H1 (cell line): Measurements from ENCODE around the gene ADPRHL1. TPM values are rescaled to one million over a fixed set of nuclear protein-coding genes. Genes with fewer than 3 reads are reported as not detected.

ENCODE experiments used
- CTCF ChIA-PET: fragments of 300-600 bp; sonication (Branson Sonifier 250); formaldehyde crosslinking; loops from one replicate; lab custom pipeline; 2021; ENCODE audit not compliant: partially characterized antibody; lab: Charles Lee
- POLR2A ChIA-PET: fragments of 300-600 bp; sonication (Branson Sonifier 250); formaldehyde crosslinking; loops from one replicate; lab custom pipeline; 2021; ENCODE audit warnings: inconsistent platforms; ENCODE audit not compliant: partially characterized antibody; lab: Charles Lee
- DNase-seq, 2 experiments: peaks; one replicate each; pipeline versions ENCODE4 v3.0.0 to v3.0.0-alpha.2; 2010 to 2022; ENCODE audit warnings: low spot score in 2 of 2, low read depth in 1 of 2, mixed read lengths in 1 of 2
- FAIRE-seq: peaks from 2 replicates; lab custom pipeline; 2011; peaks lifted over from hg19 to GRCh38; lab: Jason Lieb, UNC
- H2AFZ ChIP-seq: 2 replicates; pipeline ENCODE4 v1.8.1; 2012; ENCODE audit warnings: low read length, inconsistent platforms
- H2AK5ac ChIP-seq: 2 replicates; pipeline ENCODE4 v1.6.1; 2013; ENCODE audit warnings: low read depth, low read length
- H2BK120ac ChIP-seq: replicated peaks from 2 replicates; pipeline ENCODE3; 2013; ENCODE audit warnings: low read depth, low read length, inconsistent platforms
- H2BK12ac ChIP-seq: 2 replicates; pipeline ENCODE4 v1.6.1; 2013; ENCODE audit warnings: low read depth, low read length
- H2BK15ac ChIP-seq: 2 replicates; pipeline ENCODE4 v1.6.1; 2013; ENCODE audit warnings: low read length
- H2BK20ac ChIP-seq: 2 replicates; pipeline ENCODE4 v1.6.1; 2013; ENCODE audit warnings: low read length
- H2BK5ac ChIP-seq: 2 replicates; pipeline ENCODE4 v1.6.1; 2013; ENCODE audit warnings: low read depth, low read length
- H3K14ac ChIP-seq: 2 replicates; pipeline ENCODE4 v1.6.1; 2013; ENCODE audit warnings: inconsistent platforms; ENCODE audit not compliant: insufficient read length
- H3K18ac ChIP-seq: 2 replicates; pipeline ENCODE4 v1.6.1; 2013; ENCODE audit warnings: low read length; ENCODE audit errors: extremely low read depth
- H3K23ac ChIP-seq: 2 replicates; pipeline ENCODE4 v1.6.1; 2013; ENCODE audit warnings: inconsistent platforms; ENCODE audit not compliant: insufficient read length
- H3K23me2 ChIP-seq: 2 replicates; pipeline ENCODE4 v1.6.1; 2013; ENCODE audit warnings: low read depth, low read length
- H3K27ac ChIP-seq: 2 replicates; pipeline ENCODE4 v1.6.1; 2011; ENCODE audit warnings: low read depth, low read length, inconsistent platforms
- H3K27me3 ChIP-seq, 4 experiments: replicated peaks in 1 of 4; 1 replicate in 1 of 4; 2 replicates in 3 of 4; pipeline versions ENCODE4 v1.6.1 to v1.8.1; 2011 to 2013; ENCODE audit warnings: low read length in 3 of 4, mild to moderate bottlenecking in 3 of 4, inconsistent platforms in 2 of 4, mixed read lengths in 2 of 4, moderate library complexity in 1 of 4; ENCODE audit not compliant: control insufficient read depth in 3 of 4, insufficient read depth in 3 of 4; ENCODE audit errors: extremely low read depth in 1 of 4
- H3K36me3 ChIP-seq, 4 experiments: 2 replicates each; pipeline versions ENCODE4 v1.6.1 to v1.8.1; 2011 to 2013; ENCODE audit warnings: mild to moderate bottlenecking in 4 of 4, low read length in 3 of 4, moderate library complexity in 2 of 4, control low read depth in 1 of 4, inconsistent platforms in 1 of 4; ENCODE audit not compliant: insufficient read depth in 4 of 4, control insufficient read depth in 2 of 4
- H3K4ac ChIP-seq: replicated peaks from 2 replicates; pipeline ENCODE3; 2013; ENCODE audit warnings: low read length, low read depth, mixed read lengths, inconsistent platforms; ENCODE audit not compliant: insufficient read length
- H3K4me1 ChIP-seq, 4 experiments: replicated peaks in 1 of 4; 1 replicate in 1 of 4; 2 replicates in 3 of 4; pipeline versions ENCODE4 v1.6.1 to v1.8.1; 2011 to 2013; ENCODE audit warnings: low read length in 3 of 4, inconsistent platforms in 2 of 4, mixed read lengths in 1 of 4; ENCODE audit not compliant: insufficient read depth in 4 of 4, control insufficient read depth in 3 of 4
- H3K4me2 ChIP-seq, 2 experiments: 2 replicates each; pipeline versions ENCODE4 v1.6.1 to v1.8.1; 2011 to 2013; ENCODE audit warnings: low read depth in 2 of 2, low read length in 2 of 2, control low read depth in 1 of 2, inconsistent platforms in 1 of 2, mild to moderate bottlenecking in 1 of 2; ENCODE audit not compliant: insufficient read depth in 1 of 2
- H3K4me3 ChIP-seq, 4 experiments: fragments of 200-600, 300-600 bp in 1 of 4; sonication (generic), shearing (Covaris generic), sonication (Bioruptor Twin) in 1 of 4; 2 replicates each; pipeline versions ENCODE4 v1.5.1 to v1.8.1; 2011 to 2016; ENCODE audit warnings: low read length in 4 of 4, low read depth in 3 of 4, control low read depth in 2 of 4, inconsistent platforms in 2 of 4, mild to moderate bottlenecking in 2 of 4, mixed read lengths in 1 of 4, moderate library complexity in 1 of 4; ENCODE audit not compliant: insufficient read depth in 2 of 4; ENCODE audit errors: extremely low read depth in 1 of 4
- H3K56ac ChIP-seq: replicated peaks from 2 replicates; pipeline ENCODE3; 2013; ENCODE audit warnings: low read depth, mild to moderate bottlenecking, mixed read lengths, low read length, inconsistent platforms; ENCODE audit not compliant: insufficient read length
- H3K79me1 ChIP-seq: 2 replicates; pipeline ENCODE4 v1.6.1; 2013; ENCODE audit warnings: low read depth, low read length, control low read depth
- H3K79me2 ChIP-seq, 2 experiments: 2 replicates each; pipeline versions ENCODE4 v1.6.1 to v1.8.1; 2012 to 2013; ENCODE audit warnings: low read length in 2 of 2, mild to moderate bottlenecking in 2 of 2, inconsistent platforms in 1 of 2; ENCODE audit not compliant: insufficient read depth in 2 of 2, control insufficient read depth in 1 of 2
- H3K9ac ChIP-seq, 4 experiments: replicated peaks in 1 of 4; 1 replicate in 1 of 4; 2 replicates in 3 of 4; pipeline versions ENCODE4 v1.6.1 to v1.8.1; 2011 to 2013; ENCODE audit warnings: low read depth in 3 of 4, low read length in 3 of 4, control low read depth in 2 of 4, mild to moderate bottlenecking in 2 of 4, moderate library complexity in 2 of 4, inconsistent platforms in 1 of 4; ENCODE audit errors: extremely low read depth in 1 of 4
- H3K9me3 ChIP-seq, 2 experiments: 2 replicates each; pipeline versions ENCODE4 v1.6.1 to v1.8.1; 2012 to 2013; ENCODE audit warnings: mild to moderate bottlenecking in 2 of 2, moderate library complexity in 2 of 2, control low read depth in 1 of 2, inconsistent platforms in 1 of 2, low read depth in 1 of 2, low read length in 1 of 2, mixed read lengths in 1 of 2; ENCODE audit not compliant: insufficient read depth in 2 of 2
- H4K20me1 ChIP-seq, 2 experiments: replicated peaks in 1 of 2; 2 replicates each; pipeline versions ENCODE3 to v1.8.1; 2011 to 2013; ENCODE audit warnings: inconsistent platforms in 2 of 2, low read length in 2 of 2, mild to moderate bottlenecking in 1 of 2; ENCODE audit not compliant: insufficient read depth in 2 of 2, control insufficient read depth in 1 of 2
- H4K5ac ChIP-seq: 2 replicates; pipeline ENCODE4 v1.6.1; 2013; ENCODE audit warnings: low read length, low read depth, mixed read lengths, inconsistent platforms; ENCODE audit not compliant: insufficient read length
- H4K8ac ChIP-seq: 2 replicates; pipeline ENCODE4 v1.8.0; 2013; ENCODE audit warnings: mild to moderate bottlenecking, moderate library complexity, low read length, inconsistent platforms; ENCODE audit not compliant: insufficient read depth; ENCODE audit errors: extremely low read depth
- H4K91ac ChIP-seq: replicated peaks from 2 replicates; pipeline ENCODE3; 2013; ENCODE audit warnings: low read length, mixed read lengths, inconsistent platforms; ENCODE audit not compliant: insufficient read length
- BCL11A ChIP-seq, 2 experiments: IDR thresholded peaks; one replicate each; pipeline ENCODE4 v1.6.1; 2011; ENCODE audit warnings: low read depth in 2 of 2, low read length in 2 of 2, mild to moderate bottlenecking in 2 of 2
- CBX8 ChIP-seq: fragments of 300-800, 300-1000 bp; sonication (generic); IDR thresholded peaks from 2 replicates; pipeline ENCODE4 v1.7.1; 2016; ENCODE audit warnings: low read depth, low read length, borderline replicate concordance
- FOSL1 ChIP-seq: IDR thresholded peaks from 2 replicates; pipeline ENCODE4 v1.6.1; 2011; ENCODE audit warnings: mild to moderate bottlenecking, low read depth, low read length, moderate library complexity; ENCODE audit not compliant: insufficient read depth
- HDAC2 ChIP-seq, 2 experiments: fragments of 300-600 bp in 1 of 2; sonication (generic) in 1 of 2; IDR thresholded peaks; 2 replicates each; pipeline ENCODE4 v1.6.1; 2011 to 2012; ENCODE audit warnings: low read depth in 2 of 2, low read length in 2 of 2, mild to moderate bottlenecking in 2 of 2, moderate library complexity in 2 of 2, borderline replicate concordance in 1 of 2, inconsistent platforms in 1 of 2
- NRF1 ChIP-seq: IDR thresholded peaks from 2 replicates; pipeline ENCODE4 v1.6.1; 2011; ENCODE audit warnings: mild to moderate bottlenecking, low read depth, low read length, improper control_type of control experiment
- RFX5 ChIP-seq: IDR thresholded peaks from 2 replicates; pipeline ENCODE4 v1.6.1; 2011; ENCODE audit warnings: low read depth, low read length, improper control_type of control experiment, borderline replicate concordance
- SP4 ChIP-seq: IDR thresholded peaks from 2 replicates; pipeline ENCODE4 v1.6.1; 2012; ENCODE audit warnings: low read length, inconsistent platforms
- TEAD4 ChIP-seq: IDR thresholded peaks from 2 replicates; pipeline ENCODE4 v1.6.1; 2012; ENCODE audit warnings: low read depth, low read length, inconsistent platforms, mixed read lengths
- whole genome bisulfite sequencing, 2 experiments: shearing (Covaris generic) in 1 of 2; methylation state at CpG; one replicate each; pipeline versions ENCODE4 v1.1.6 to v1.1.7; 2013 to 2015; ENCODE audit warnings: low lambda C conversion rate in 2 of 2, mixed read lengths in 2 of 2, inconsistent platforms in 1 of 2, low coverage in 1 of 2, missing lambda C conversion rate in 1 of 2; ENCODE audit not compliant: insufficient replicate concordance in 2 of 2, insufficient coverage in 1 of 2, insufficient read length in 1 of 2; ENCODE audit errors: extremely low coverage in 1 of 2, missing lambda C conversion rate in 1 of 2; 5-methylcytosine and 5-hydroxymethylcytosine counted together
- polyA plus RNA-seq, 7 experiments: library from polyadenylated mRNA; depleted of rRNA in 3 of 7; stranded (reverse) in 5 of 7; unstranded in 2 of 7; fragments of >200 nt in 5 of 7; fragments of 200-250 nt in 2 of 7; gene quantifications; 1 replicate in 5 of 7; 2 replicates in 1 of 7; 4 replicates in 1 of 7; pipeline versions ENCODE4 v1.2.1 to v1.2.3, GENCODE V29; 2011 to 2013; ENCODE audit warnings: missing spikeins in 2 of 7, mixed read lengths in 2 of 7
- total RNA-seq: library from RNA; stranded (reverse); fragmentation: NEBNext Ultra II Directional; extraction: Animal tissue kit (Norgen Biotek cat#: 25700); gene quantifications from 2 replicates; pipeline ENCODE4 v1.2.1, GENCODE V29; 2021

The ADPRHL1 gene
- total and polyA plus RNA-seq, 2 of the 8 experiments (the other 6 are each of a cell fraction or from before 2014, with no cell fraction given): 0.74 to 1.7 TPM

DNA sequence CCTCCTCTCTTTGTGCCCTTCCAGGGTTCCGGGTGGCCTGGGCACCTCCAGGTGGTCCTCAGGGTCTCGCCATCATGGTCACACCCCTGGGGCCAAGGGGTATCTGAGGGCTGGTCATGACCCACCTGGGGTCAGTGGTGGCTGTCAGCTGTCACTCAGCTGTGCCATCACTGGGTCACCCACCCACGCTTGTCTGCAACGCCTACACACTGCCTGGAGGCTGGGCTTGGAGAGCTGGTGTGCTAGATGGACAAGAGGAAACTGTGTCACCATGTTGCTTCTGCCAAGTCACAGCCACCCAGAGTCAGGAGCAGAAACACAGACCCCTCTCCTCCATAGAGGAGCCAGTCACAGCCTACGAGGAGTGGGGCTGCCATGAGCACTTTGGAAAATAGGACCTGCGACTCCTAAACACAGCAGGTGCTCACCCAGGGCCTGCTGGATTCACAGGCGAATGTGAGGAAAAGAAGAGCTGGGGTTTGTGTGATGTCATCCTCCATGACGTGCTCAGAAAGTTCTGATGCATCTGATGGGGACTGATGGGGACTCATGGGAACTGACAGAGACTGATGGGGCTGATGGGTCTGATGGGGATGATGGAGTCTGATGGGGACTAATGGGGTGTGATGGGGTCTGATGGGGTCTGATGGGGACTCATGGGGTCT lies 78.6 kb downstream of the ADPRHL1 start:
- Histone ChIP-seq H3K36me3 (no peaks in the 10 kb centered on the region; a peak in 1 of 8 replicates), H3K79me1 (no peaks in the 10 kb centered on the region), H3K18ac (peak overlapping the region; percentile 62; the same call in 1 of the 2 replicates), H4K8ac (0 out of 2 replicates have a peak overlapping the region, but pooled peaks have one; percentile 6), H4K5ac (peak overlapping the region; percentile 25), H2BK5ac (peak overlapping the region; percentile 41; the same call in 1 of the 2 replicates), H2BK15ac (peak overlapping the region; percentile 46; the same call in 1 of the 2 replicates), H3K4ac (peak overlapping the region; percentile 87), H2BK120ac (peak overlapping the region; percentile 92), H2BK20ac (peak overlapping the region; percentile 83), H2BK12ac (peak overlapping the region; percentile 97; the same call in 1 of the 2 replicates), H4K91ac (peak overlapping the region; percentile 89), H3K56ac (no peak overlapping the region), H3K4me3 (no peak overlapping the region), H3K9me3 (peaks cover 8 to 19% of the 10 kb centered on the region in 2 experiments; a peak in 2 of 4 replicates), H3K4me1 (peaks cover 3 to 18% (median 10%) of the 10 kb centered on the region in 4 experiments), H3K23ac (no peak overlapping the region), H3K9ac (no peak overlapping the region), H2AK5ac (peak overlapping the region; percentile 99; the same call in 1 of the 2 replicates), H2AFZ (no peak overlapping the region), H3K27ac (no peak overlapping the region), H3K14ac (peak overlapping the region; percentile 53), H3K79me2 (no peaks in the 10 kb centered on the region), H3K27me3 (no peaks in the 10 kb centered on the region), H4K20me1 (no peaks in the 10 kb centered on the region), H3K23me2 (no peaks in the 10 kb centered on the region; the same call in 1 of the 2 replicates), H3K4me2 (no peak overlapping the region)
- FAIRE-seq (no peak), DNase-seq (no peak)
- 88% methylated on average over 8 of the region's 8 CpGs; no CpG with 5 or more reads in 1 of the 2 experiments for WGBS, 2 experiments
- POLR2A ChIA-PET: interaction anchor here (0.5 to 2.9 kb wide), 4 partner anchors 8 to 168 kb away, joined by 3 to 16 read pairs (median 4); partner anchors contain the start of gene GRTP1
- CTCF ChIA-PET: interaction anchor here (0.6 to 2.4 kb wide), 3 partner anchors 17 to 53 kb away, joined by 3 to 11 read pairs (median 3); no protein-coding TSS in a partner anchor
- TF ChIP-seq SP4: no peak
- no peak for TF ChIP-seq NRF1
- no peak for TF ChIP-seq HDAC2 (IDR thresholded peaks at IDR 0.05; ENCODE audit: borderline replicate concordance in 1 of 2, low read depth in 2 of 2, low read length in 2 of 2)
- no peak for TF ChIP-seq FOSL1
- TF ChIP-seq CBX8: no peak
- TF ChIP-seq TEAD4: no peak
- TF ChIP-seq RFX5: no peak
- TF ChIP-seq BCL11A (IDR thresholded peaks at IDR 0.05; ENCODE audit: low read depth in 2 of 2, low read length in 2 of 2): no peak
